ENCODE measurements around the gene EML2. TPM values are rescaled to one million over a fixed set of nuclear protein-coding genes. Genes with fewer than 3 reads are reported as not detected.

Gene EML2
- total RNA-seq, 1 experiment from 2014 or later = 28.9 TPM

- DNase-seq (no peak), ATAC-seq (no peak)
- no peaks in the 10 kb centered on the region for H3K36me3 ChIP-seq (ENCODE audit: low read depth, low read length)
- ChIA-PET POLR2A (ENCODE audit: unreplicated experiment) (interaction anchor here (0.6 kb wide), 1 partner anchor 51 kb away, joined by 3 read pairs; no protein-coding TSS in a partner anchor), CTCF (interaction anchor here (0.6 kb wide), 1 partner anchor 79 kb away, joined by 3 read pairs; no protein-coding TSS in a partner anchor)
- no peak overlapping the region for H2AFZ ChIP-seq (ENCODE audit: low read length)
- no peak overlapping the region for H3K4me3 ChIP-seq (ENCODE audit: low read length)
- BruUV-seq (replicated peaks) = no TSS peak
- H3F3A ChIP-seq (ENCODE audit: low read length, unreplicated experiment) = no peaks in the 10 kb centered on the region
- H3K4me2 ChIP-seq (ENCODE audit: low read length) = no peak overlapping the region
- no peaks in the 10 kb centered on the region for H3K9me3 ChIP-seq (ENCODE audit: low read length)
- no peaks in the 10 kb centered on the region for H3K9me2 ChIP-seq (replicated peaks; ENCODE audit: low read length)
- TF ChIP-seq CTCF (conservative IDR thresholded peaks at IDR 0.05; ENCODE audit: low read depth, low read length) = no peak
- no peak for TF ChIP-seq EZH2phosphoT487 (IDR thresholded peaks at IDR 0.05; ENCODE audit: borderline replicate concordance, low read length)
- TF ChIP-seq EZH2 (IDR thresholded peaks at IDR 0.05; ENCODE audit: low read length, unreplicated experiment) = no peak
- intact Hi-C loops (cut with micrococcal nuclease) = no loop called here
- no peaks in the 10 kb centered on the region for H3K79me2 ChIP-seq (ENCODE audit: low read length)
- H3K4me1 ChIP-seq (ENCODE audit: insufficient read depth, low read length) = peaks cover 9% of the 10 kb centered on the region
- H3K27ac ChIP-seq (ENCODE audit: low read length) = no peak overlapping the region
- H3K9ac ChIP-seq (ENCODE audit: low read length) = no peak overlapping the region
- no peaks in the 10 kb centered on the region for H4K20me1 ChIP-seq (ENCODE audit: low read length)
- no peaks in the 10 kb centered on the region for H3K27me3 ChIP-seq (ENCODE audit: low read length)
Measured at GRCh38 chr19:45590300-45591003, 48.7 kb downstream of the EML2 start.

- POLR2A ChIA-PET (ENCODE audit: unreplicated experiment) = no interaction called here
- intact Hi-C loops (cut with micrococcal nuclease) = loop anchor here (10.0 kb wide), 1 partner anchor 55 kb away; no protein-coding TSS in a partner anchor
- TF ChIP-seq EZH2 (IDR thresholded peaks at IDR 0.05; ENCODE audit: low read length, unreplicated experiment) = no peak
- TF ChIP-seq CTCF (conservative IDR thresholded peaks at IDR 0.05; ENCODE audit: low read depth, low read length) = no peak
- TF ChIP-seq EZH2phosphoT487 (IDR thresholded peaks at IDR 0.05; ENCODE audit: borderline replicate concordance, low read length) = no peak
Measured at GRCh38 chr19:45589768-45590167, 49.4 kb downstream of the EML2 start.

GRCh38 chr19:45587873-45588272, 51.3 kb downstream of the EML2 start:
- TF ChIP-seq CTCF (conservative IDR thresholded peaks at IDR 0.05; ENCODE audit: low read depth, low read length) = no peak
- TF ChIP-seq EZH2phosphoT487 (IDR thresholded peaks at IDR 0.05; ENCODE audit: borderline replicate concordance, low read length) = no peak
- no peak for TF ChIP-seq EZH2 (IDR thresholded peaks at IDR 0.05; ENCODE audit: low read length, unreplicated experiment)

More at GRCh38 chr19:45589768-45590167, 49.4 kb downstream of the EML2 start:
- Histone ChIP-seq H3K9me2 (replicated peaks; ENCODE audit: low read length) (no peaks in the 10 kb centered on the region), H3K27ac (ENCODE audit: low read length) (no peak overlapping the region), H2AFZ (ENCODE audit: low read length) (no peak overlapping the region), H3K4me1 (ENCODE audit: insufficient read depth, low read length) (peaks cover 14% of the 10 kb centered on the region), H3K27me3 (ENCODE audit: low read length) (no peaks in the 10 kb centered on the region), H3K4me3 (ENCODE audit: low read length) (no peak overlapping the region), H3K9me3 (ENCODE audit: low read length) (no peaks in the 10 kb centered on the region), H3F3A (ENCODE audit: low read length, unreplicated experiment) (no peaks in the 10 kb centered on the region), H3K36me3 (ENCODE audit: low read depth, low read length) (no peaks in the 10 kb centered on the region), H3K9ac (ENCODE audit: low read length) (no peak overlapping the region), H3K4me2 (ENCODE audit: low read length) (no peak overlapping the region), H4K20me1 (ENCODE audit: low read length) (no peaks in the 10 kb centered on the region), H3K79me2 (ENCODE audit: low read length) (no peaks in the 10 kb centered on the region)
- no peak for DNase-seq
- CTCF ChIA-PET = no interaction called here
- ATAC-seq = no peak
- BruUV-seq (replicated peaks) = no TSS peak

More at GRCh38 chr19:45587873-45588272, 51.3 kb downstream of the EML2 start:
- BruUV-seq (replicated peaks) = no TSS peak
- H3K9me3 ChIP-seq (ENCODE audit: low read length) = no peaks in the 10 kb centered on the region
- peaks cover 12% of the 10 kb centered on the region for H3K79me2 ChIP-seq (ENCODE audit: low read length)
- DNase-seq (no peak), ATAC-seq (no peak)
- H3K4me2 ChIP-seq (ENCODE audit: low read length) = no peak overlapping the region
- H3K36me3 ChIP-seq (ENCODE audit: low read depth, low read length) = no peaks in the 10 kb centered on the region
- H3K9me2 ChIP-seq (replicated peaks; ENCODE audit: low read length) = no peaks in the 10 kb centered on the region
- ChIA-PET POLR2A (ENCODE audit: unreplicated experiment) (no interaction called here), CTCF (no interaction called here)
- intact Hi-C loops (cut with micrococcal nuclease) = loop anchor here (10.0 kb wide), 1 partner anchor 57 kb away; no protein-coding TSS in a partner anchor
- H4K20me1 ChIP-seq (ENCODE audit: low read length) = no peaks in the 10 kb centered on the region
- no peak overlapping the region for H3K4me3 ChIP-seq (ENCODE audit: low read length)
- no peak overlapping the region for H3K27ac ChIP-seq (ENCODE audit: low read length)
- H3K27me3 ChIP-seq (ENCODE audit: low read length) = no peaks in the 10 kb centered on the region
- peaks cover 19% of the 10 kb centered on the region for H3K4me1 ChIP-seq (ENCODE audit: insufficient read depth, low read length)
- H3K9ac ChIP-seq (ENCODE audit: low read length) = no peak overlapping the region
- H3F3A ChIP-seq (ENCODE audit: low read length, unreplicated experiment) = no peaks in the 10 kb centered on the region
- H2AFZ ChIP-seq (ENCODE audit: low read length) = no peak overlapping the region
